ENCODE results near the gene HBS1L. TPM values are rescaled to one million over a fixed set of nuclear protein-coding genes. Genes with fewer than 3 reads are reported as not detected.

The HBS1L gene
- total RNA-seq, 2 experiments from 2014 or later = 82.9 to 93.1 TPM

DNA sequence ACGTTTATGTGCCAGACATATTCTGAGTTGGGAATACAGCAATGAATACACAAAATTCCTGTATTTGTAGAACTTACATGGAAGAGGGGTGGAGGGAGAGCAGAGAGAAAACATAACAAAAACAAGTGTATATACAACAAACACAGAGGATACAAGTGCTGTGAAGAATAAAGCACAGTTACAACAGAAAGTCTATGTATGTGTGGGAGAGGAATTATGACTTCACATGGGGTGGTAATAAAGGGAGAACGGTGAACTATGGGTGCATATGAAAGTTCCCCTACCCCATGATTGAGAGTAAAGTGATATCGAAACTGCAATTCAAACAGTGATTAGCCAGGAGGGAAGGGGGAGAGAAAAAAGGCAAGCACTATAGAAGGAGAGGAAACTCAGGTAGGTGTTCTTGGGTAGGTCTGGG lies 24.6 kb downstream of the HBS1L start:
- Histone ChIP-seq H3K4me3 (ENCODE audit: low read depth, low read length, poor library complexity, severe bottlenecking) (no peak overlapping the region), H3K79me2 (ENCODE audit: insufficient read depth, low read depth, low read length) (peaks cover 32% of the 10 kb centered on the region)
- CTCF ChIA-PET (ENCODE audit: unreplicated experiment) = no interaction called here

DNA sequence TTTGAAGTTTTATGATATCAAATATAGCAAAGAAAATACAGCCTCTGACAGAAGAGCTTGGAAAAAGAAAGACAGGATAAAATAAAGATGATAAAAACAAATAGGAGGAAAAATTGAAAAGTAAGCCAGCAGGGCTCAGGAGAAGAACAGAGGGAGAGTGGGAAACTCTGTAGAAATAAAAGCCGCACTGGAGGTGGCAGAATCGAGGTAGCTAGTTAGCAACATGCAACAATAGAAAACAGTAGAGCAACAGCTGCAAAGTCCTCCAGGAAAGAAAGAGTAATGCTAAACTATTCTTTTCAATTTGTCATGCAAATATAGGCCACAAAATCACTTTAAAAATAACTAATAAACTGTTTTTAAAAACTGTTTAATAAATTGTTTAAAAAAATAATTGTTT lies 28.8 kb downstream of the HBS1L start:
- CTCF ChIA-PET (ENCODE audit: unreplicated experiment) = no interaction called here
- BruUV-seq (replicated peaks) = no TSS peak
- Histone ChIP-seq H3K9me3 (ENCODE audit: low read length) (no peaks in the 10 kb centered on the region), H4K20me1 (ENCODE audit: insufficient read depth, low read length) (0 out of 2 replicates have a peak, but pooled peaks cover 7% of the 10 kb centered on the region), H2AFZ (ENCODE audit: low read length) (no peak overlapping the region), H3K36me3 (ENCODE audit: insufficient read depth, low read length) (peaks cover 49% of the 10 kb centered on the region), H3K4me1 (ENCODE audit: insufficient read depth, low read length, poor library complexity, severe bottlenecking) (no peaks in the 10 kb centered on the region), H3K9me2 (ENCODE audit: insufficient read depth, low read length) (no peaks in the 10 kb centered on the region), H3K79me2 (ENCODE audit: insufficient read depth, low read depth, low read length) (peaks cover 46% of the 10 kb centered on the region; the same call in 1 of the 2 replicates), H3K4me3 (ENCODE audit: low read depth, low read length, poor library complexity, severe bottlenecking) (no peak overlapping the region), H3K27ac (ENCODE audit: low read depth, low read length, poor library complexity, severe bottlenecking) (no peak overlapping the region), H3K4me2 (ENCODE audit: low read length) (no peak overlapping the region)
- intact Hi-C loops (cut with micrococcal nuclease; ENCODE audit: unreplicated experiment) = no loop called here
- POLR2A ChIA-PET = interaction anchor here (0.8 kb wide), 1 partner anchor 14 kb away, joined by 3 read pairs; no protein-coding TSS in a partner anchor
- DNase-seq (ENCODE audit: low spot score) = no peak
- TF ChIP-seq EZH2phosphoT487 (IDR thresholded peaks at IDR 0.05; ENCODE audit: borderline replicate concordance, low read depth, low read length) = no peak
- TF ChIP-seq, protein P1, sequence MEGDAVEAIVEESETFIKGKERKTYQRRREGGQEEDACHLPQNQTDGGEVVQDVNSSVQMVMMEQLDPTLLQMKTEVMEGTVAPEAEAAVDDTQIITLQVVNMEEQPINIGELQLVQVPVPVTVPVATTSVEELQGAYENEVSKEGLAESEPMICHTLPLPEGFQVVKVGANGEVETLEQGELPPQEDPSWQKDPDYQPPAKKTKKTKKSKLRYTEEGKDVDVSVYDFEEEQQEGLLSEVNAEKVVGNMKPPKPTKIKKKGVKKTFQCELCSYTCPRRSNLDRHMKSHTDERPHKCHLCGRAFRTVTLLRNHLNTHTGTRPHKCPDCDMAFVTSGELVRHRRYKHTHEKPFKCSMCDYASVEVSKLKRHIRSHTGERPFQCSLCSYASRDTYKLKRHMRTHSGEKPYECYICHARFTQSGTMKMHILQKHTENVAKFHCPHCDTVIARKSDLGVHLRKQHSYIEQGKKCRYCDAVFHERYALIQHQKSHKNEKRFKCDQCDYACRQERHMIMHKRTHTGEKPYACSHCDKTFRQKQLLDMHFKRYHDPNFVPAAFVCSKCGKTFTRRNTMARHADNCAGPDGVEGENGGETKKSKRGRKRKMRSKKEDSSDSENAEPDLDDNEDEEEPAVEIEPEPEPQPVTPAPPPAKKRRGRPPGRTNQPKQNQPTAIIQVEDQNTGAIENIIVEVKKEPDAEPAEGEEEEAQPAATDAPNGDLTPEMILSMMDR (conservative IDR thresholded peaks at IDR 0.05; ENCODE audit: low read length) = no peak

More for the DNA sequence above, 24.6 kb downstream of the HBS1L start:
- DNase-seq (ENCODE audit: low spot score) = no peak
- Histone ChIP-seq H3K9me2 (ENCODE audit: insufficient read depth, low read length) (no peaks in the 10 kb centered on the region), H2AFZ (ENCODE audit: low read length) (no peak overlapping the region), H4K20me1 (ENCODE audit: insufficient read depth, low read length) (0 out of 2 replicates have a peak, but pooled peaks cover 4% of the 10 kb centered on the region), H3K9me3 (ENCODE audit: low read length) (no peaks in the 10 kb centered on the region), H3K4me1 (ENCODE audit: insufficient read depth, low read length, poor library complexity, severe bottlenecking) (no peaks in the 10 kb centered on the region), H3K36me3 (ENCODE audit: insufficient read depth, low read length) (peaks cover 80% of the 10 kb centered on the region), H3K27ac (ENCODE audit: low read depth, low read length, poor library complexity, severe bottlenecking) (no peak overlapping the region), H3K4me2 (ENCODE audit: low read length) (no peak overlapping the region)
- TF ChIP-seq EZH2phosphoT487 (IDR thresholded peaks at IDR 0.05; ENCODE audit: borderline replicate concordance, low read depth, low read length) = no peak
- TF ChIP-seq, protein P1 (conservative IDR thresholded peaks at IDR 0.05; ENCODE audit: low read length) = no peak
- no TSS peak for BruUV-seq (replicated peaks)
- POLR2A ChIA-PET = interaction anchor here (0.6 kb wide), 1 partner anchor 593 kb away, joined by 3 read pairs; no protein-coding TSS in a partner anchor
- intact Hi-C loops (cut with micrococcal nuclease; ENCODE audit: unreplicated experiment) = no loop called here

DNA sequence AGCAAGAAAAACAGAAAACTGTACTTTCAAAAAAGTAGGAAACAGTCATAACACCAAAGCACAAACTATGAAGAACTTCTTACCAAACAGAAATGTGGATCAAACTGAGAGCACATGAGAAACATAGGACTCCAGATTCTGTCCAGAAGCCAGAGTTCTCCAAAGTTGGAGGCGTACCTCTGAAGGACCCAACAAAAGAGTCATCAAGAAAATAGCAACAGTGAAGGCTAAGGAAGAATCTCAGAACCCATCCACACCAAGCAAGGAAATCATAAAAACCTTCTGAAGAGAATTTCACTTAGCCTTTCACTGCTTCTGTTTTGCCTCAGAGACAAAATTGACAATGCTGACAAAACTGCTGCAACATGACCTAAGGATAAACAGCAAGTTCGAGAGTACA lies 29.4 kb downstream of the HBS1L start:
- H3K4me2 ChIP-seq (ENCODE audit: low read length) = no peak overlapping the region
- 0 out of 2 replicates have a peak, but pooled peaks cover 7% of the 10 kb centered on the region for H4K20me1 ChIP-seq (ENCODE audit: insufficient read depth, low read length)
- H3K9me2 ChIP-seq (ENCODE audit: insufficient read depth, low read length) = no peaks in the 10 kb centered on the region
- H3K4me1 ChIP-seq (ENCODE audit: insufficient read depth, low read length, poor library complexity, severe bottlenecking) = no peaks in the 10 kb centered on the region
- no peak for DNase-seq (ENCODE audit: low spot score)
- no peak overlapping the region for H2AFZ ChIP-seq (ENCODE audit: low read length)
- H3K4me3 ChIP-seq (ENCODE audit: low read depth, low read length, poor library complexity, severe bottlenecking) = no peak overlapping the region
- no TSS peak for BruUV-seq (replicated peaks)
- ChIA-PET CTCF (ENCODE audit: unreplicated experiment) (no interaction called here), POLR2A (no interaction called here)
- peaks cover 48% of the 10 kb centered on the region; the same call in 1 of the 2 replicates for H3K79me2 ChIP-seq (ENCODE audit: insufficient read depth, low read depth, low read length)
- TF ChIP-seq, protein P1 (conservative IDR thresholded peaks at IDR 0.05; ENCODE audit: low read length) = no peak
- TF ChIP-seq EZH2phosphoT487 (IDR thresholded peaks at IDR 0.05; ENCODE audit: borderline replicate concordance, low read depth, low read length) = no peak
- peaks cover 45% of the 10 kb centered on the region for H3K36me3 ChIP-seq (ENCODE audit: insufficient read depth, low read length)
- H3K27ac ChIP-seq (ENCODE audit: low read depth, low read length, poor library complexity, severe bottlenecking) = no peak overlapping the region
- no peaks in the 10 kb centered on the region for H3K9me3 ChIP-seq (ENCODE audit: low read length)
- intact Hi-C loops (cut with micrococcal nuclease; ENCODE audit: unreplicated experiment) = no loop called here
